A549 (cell line): Measurements from ENCODE around the gene TSG101. TPM values are rescaled to one million over a fixed set of nuclear protein-coding genes. Genes with fewer than 3 reads are reported as not detected.

Experiments used
- ATAC-seq, 2 experiments: fragments of 200-7000 bp in 1 of 2; fragments of >200 bp in 1 of 2; cut with Nextera tagmentation in 1 of 2; cut with Tn5 transposase in 1 of 2; 3 replicates each; pipeline versions ENCODE4 v1.8.0 to v1.9.1; 2018 to 2020; ENCODE audit warnings: mild to moderate bottlenecking in 1 of 2, moderate library complexity in 1 of 2
- CTCF ChIA-PET: fragments of 300-600 bp; sonication (Branson Sonifier 250); formaldehyde crosslinking; extraction: SDS; loops from one replicate; lab custom pipeline; 2021; ENCODE audit warnings: antibody characterized with exemption, inconsistent platforms; lab: Yijun Ruan, JAX
- POLR2A ChIA-PET: fragments of 350-600 bp; formaldehyde crosslinking; extraction: SDS; loops from one replicate; lab custom pipeline; 2021; ENCODE audit warnings: antibody characterized with exemption, inconsistent platforms; lab: Yijun Ruan, JAX
- DNase-seq, 2 experiments: peaks; one replicate each; pipeline versions ENCODE4 v3.0.0 to v3.0.0-alpha.2; 2011 to 2016; ENCODE audit warnings: low read depth in 1 of 2, low spot score in 1 of 2
- FAIRE-seq: peaks from 2 replicates; lab custom pipeline; 2011; peaks lifted over from hg19 to GRCh38; lab: Jason Lieb, UNC
- H3K27ac ChIP-seq, 2 experiments: fragments of >200 bp; sonication (Bioruptor Twin); formaldehyde crosslinking; 3 replicates each; pipeline ENCODE4 v1.5.1; 2016 to 2017
- H3K4me1 ChIP-seq: fragments of >200 bp; sonication (Bioruptor Twin); formaldehyde crosslinking; 3 replicates; pipeline ENCODE4 v1.6.1; 2016
- H3K4me2 ChIP-seq: fragments of >200 bp; sonication (Bioruptor Twin); formaldehyde crosslinking; 3 replicates; pipeline ENCODE4 v1.6.1; 2016
- H3K4me3 ChIP-seq: fragments of >200 bp; sonication (Bioruptor Twin); formaldehyde crosslinking; 3 replicates; pipeline ENCODE4 v1.5.1; 2016
- H3K9me3 ChIP-seq: fragments of >200 bp; sonication (Bioruptor Twin); formaldehyde crosslinking; 3 replicates; pipeline ENCODE4 v1.6.1; 2016
- BCL3 ChIP-seq: fragments of >200 bp; sonication (Bioruptor Twin); formaldehyde crosslinking; IDR thresholded peaks from 3 replicates; pipeline ENCODE4 v1.6.1; 2016
- CBX2 ChIP-seq: fragments of 200-600 bp; sonication (generic); IDR thresholded peaks from 2 replicates; pipeline ENCODE4 v1.6.1; 2016; ENCODE audit warnings: low read depth, mild to moderate bottlenecking, borderline replicate concordance
- CHD2 ChIP-seq: fragments of 150-350 bp; IDR thresholded peaks from 2 replicates; pipeline ENCODE4 v1.6.1; 2014; ENCODE audit warnings: low read length; ENCODE audit not compliant: partially characterized antibody
- CTCF ChIP-seq: fragments of >200 bp; sonication (Bioruptor Twin); formaldehyde crosslinking; IDR thresholded peaks from 3 replicates; pipeline ENCODE4 v1.5.1; 2016
- FOSB ChIP-seq: fragments of 250-450 bp; sonication (Bioruptor Pico); IDR thresholded peaks from 2 replicates; pipeline ENCODE4 v1.5.0; 2020; ENCODE audit warnings: mild to moderate bottlenecking, moderate library complexity
- FOSL2 ChIP-seq, 2 experiments: fragments of 450-650 bp in 1 of 2; fragments of >200 bp in 1 of 2; sonication (Bioruptor Twin) in 1 of 2; formaldehyde crosslinking; IDR thresholded peaks; 2 replicates each; pipeline versions ENCODE4 v1.5.0 to v1.6.1; 2016 to 2020; ENCODE audit warnings: mild to moderate bottlenecking in 1 of 2, moderate library complexity in 1 of 2
- FOXS1 ChIP-seq: fragments of 250-450 bp; sonication (Bioruptor Pico); IDR thresholded peaks from 2 replicates; pipeline ENCODE4 v1.5.0; 2020; ENCODE audit warnings: mild to moderate bottlenecking, moderate library complexity
- HOXA7 ChIP-seq: fragments of 250-450 bp; sonication (Bioruptor Pico); IDR thresholded peaks from 2 replicates; pipeline ENCODE4 v1.5.0; 2020; ENCODE audit warnings: mild to moderate bottlenecking, moderate library complexity
- JUNB ChIP-seq: fragments of >200 bp; sonication (Bioruptor Twin); formaldehyde crosslinking; IDR thresholded peaks from 2 replicates; pipeline ENCODE4 v1.6.1; 2016
- NFE2L2 ChIP-seq: fragments of 150-350 bp; conservative IDR thresholded peaks from 2 replicates; pipeline ENCODE4 v1.6.1; 2014; ENCODE audit warnings: low read length
- RNF2 ChIP-seq: fragments of 200-600 bp; sonication (generic); IDR thresholded peaks from 2 replicates; pipeline ENCODE4 v1.6.1; 2016; ENCODE audit warnings: low read depth, mild to moderate bottlenecking, antibody characterized with exemption, moderate library complexity, borderline replicate concordance
- ZC3H11A ChIP-seq: fragments of 450-650 bp; IDR thresholded peaks from 2 replicates; pipeline ENCODE4 v1.6.1; 2014; ENCODE audit warnings: antibody characterized with exemption, mild to moderate bottlenecking
- WGBS: methylation state at CpG from one replicate; pipeline ENCODE4 v1.1.6; 2017; ENCODE audit errors: missing lambda C conversion rate; 5-methylcytosine and 5-hydroxymethylcytosine counted together
- polyA plus RNA-seq, 4 experiments: library from polyadenylated mRNA; depleted of rRNA in 3 of 4; stranded (reverse); fragments of >200 nt; fragmentation: RNase III in 1 of 4; extraction: RNeasy Plus Mini Kit Qiagen cat#74134 plus additional on column Dnase treatment in 1 of 4; gene quantifications; 2 replicates in 3 of 4; 3 replicates in 1 of 4; pipeline ENCODE4 v1.2.3, GENCODE V29; 2011 to 2017

Gene TSG101
- polyA plus RNA-seq, 2 of the 4 experiments (the other 2 are of a cell fraction): 112 to 161 TPM

- peaks cover 40% of the 10 kb centered on the region for H3K4me1 ChIP-seq
- ATAC-seq: peak in 1 of 2 experiments; percentile 33; a peak in 3 of 6 replicates
- FAIRE-seq: no peak
- peak overlapping the region; percentile 92 to 96 for H3K27ac ChIP-seq
- peak overlapping the region; percentile 81 for H3K4me3 ChIP-seq
- under 1% methylated on average over 8 of the region's 8 CpGs for WGBS
- ChIA-PET CTCF (interaction anchor here (1.1 to 2.1 kb wide), 4 partner anchors 11 to 411 kb away, joined by 3 to 7 read pairs (median 6); no protein-coding TSS in a partner anchor), POLR2A (interaction anchor here (0.6 to 1.9 kb wide), 18 partner anchors 8 to 422 kb away, joined by 3 to 14 read pairs (median 4); partner anchors contain the start of genes GTF2H1, LDHA, SPTY2D1 and UEVLD)
- H3K4me2 ChIP-seq: peak overlapping the region; percentile 88
- TF ChIP-seq HOXA7 (CRISPR knock-in tag) (0 out of 2 replicates have a peak, but pooled peaks have one; percentile 53), FOSB (CRISPR knock-in tag) (0 out of 2 replicates have a peak, but pooled peaks have one; percentile 20), JUNB (no peak)
- no peak for DNase-seq
- H3K9me3 ChIP-seq: no peaks in the 10 kb centered on the region
Measured at GRCh38 chr11:18526130-18526520, 617 bp downstream of the TSG101 start.

GRCh38 chr11:18524248-18524647 is 2.5 kb downstream of the TSG101 start:
- H3K4me1 ChIP-seq: peaks cover 24% of the 10 kb centered on the region; the same call in 2 of the 3 replicates
- H3K4me3 ChIP-seq: no peak overlapping the region
- no peaks in the 10 kb centered on the region for H3K9me3 ChIP-seq
- no peak for DNase-seq
- CTCF ChIA-PET: interaction anchor here (0.7 to 1.1 kb wide), 2 partner anchors 16 to 40 kb away, joined by 3 read pairs; no protein-coding TSS in a partner anchor
- TF ChIP-seq RNF2 (no peak), ZC3H11A (no peak), CBX2 (no peak), NFE2L2 (no peak)
- no peak for FAIRE-seq
- no peak overlapping the region for H3K4me2 ChIP-seq
- POLR2A ChIA-PET: no interaction called here
- 96% methylated on average over 1 of the region's 1 CpG for WGBS
- H3K27ac ChIP-seq: no peak overlapping the region
- ATAC-seq: no peak

- POLR2A ChIA-PET: no interaction called here
Measured at GRCh38 chr11:18523084-18523483, 3.7 kb downstream of the TSG101 start.

More at GRCh38 chr11:18523084-18523483, 3.7 kb downstream of the TSG101 start:
- H3K27ac ChIP-seq: no peak overlapping the region
- no peak overlapping the region for H3K4me2 ChIP-seq
- ATAC-seq: no peak
- TF ChIP-seq JUNB: no peak
- no peak for TF ChIP-seq CHD2
- no peak for TF ChIP-seq BCL3
- no peak for TF ChIP-seq FOSL2 (IDR thresholded peaks at IDR 0.05)
- peak; percentile 63 for TF ChIP-seq FOSL2 (CRISPR knock-in tag; IDR thresholded peaks at IDR 0.05)
- TF ChIP-seq CTCF: no peak
- no peak for TF ChIP-seq FOXS1 (CRISPR knock-in tag)
- TF ChIP-seq, all 56 proteins: peak for 1
- WGBS: 74% methylated on average over 3 of the region's 3 CpGs
- H3K9me3 ChIP-seq: no peaks in the 10 kb centered on the region
- H3K4me3 ChIP-seq: no peak overlapping the region
- CTCF ChIA-PET: interaction anchor here (0.7 to 1.2 kb wide), 2 partner anchors 17 to 19 kb away, joined by 3 to 4 read pairs; no protein-coding TSS in a partner anchor
- DNase-seq (no peak), FAIRE-seq (no peak)
- H3K4me1 ChIP-seq: peaks cover 18% of the 10 kb centered on the region; the same call in 2 of the 3 replicates
